Endometrial microvascular endothelial cells (primary cell): ENCODE results near the gene ALMS1. TPM values are rescaled to one million over a fixed set of nuclear protein-coding genes. Genes with fewer than 3 reads are reported as not detected.
"Not testable (repeated sequence)": the region's sequence is repeated elsewhere in the genome, so short reads cannot be mapped to it uniquely, and the experiment has no call there.

Experiments used
- in situ Hi-C: cut with HindIII; loops from 2 replicates; pipeline ENCODE4 v1.10.0; 2017; ENCODE audit warnings: low sequenced_read_pairs, low pct_unique_long_range_greater_than_20kb; ENCODE audit errors: inconsistent ontology term
- total RNA-seq: library from RNA; depleted of rRNA; stranded (reverse); fragments of >200 nt; gene quantifications from one replicate; pipeline ENCODE4 v1.2.3, GENCODE V29; 2015; ENCODE audit errors: inconsistent ontology term

The ALMS1 gene
- 9.8 TPM for total RNA-seq

GRCh38 chr2:73385504-73386341, at the start of gene ALMS1:
TSS of gene ALMS1 (plus strand) at chr2:73385836. CDS start at chr2:73385869, 33 bp downstream.
- in situ Hi-C loops, result no loop called here

- in situ Hi-C loops, result no loop called here
These were observed 47.8 kb upstream of the ALMS1 start for GRCh38 chr2:73337828-73338227.

DNA sequence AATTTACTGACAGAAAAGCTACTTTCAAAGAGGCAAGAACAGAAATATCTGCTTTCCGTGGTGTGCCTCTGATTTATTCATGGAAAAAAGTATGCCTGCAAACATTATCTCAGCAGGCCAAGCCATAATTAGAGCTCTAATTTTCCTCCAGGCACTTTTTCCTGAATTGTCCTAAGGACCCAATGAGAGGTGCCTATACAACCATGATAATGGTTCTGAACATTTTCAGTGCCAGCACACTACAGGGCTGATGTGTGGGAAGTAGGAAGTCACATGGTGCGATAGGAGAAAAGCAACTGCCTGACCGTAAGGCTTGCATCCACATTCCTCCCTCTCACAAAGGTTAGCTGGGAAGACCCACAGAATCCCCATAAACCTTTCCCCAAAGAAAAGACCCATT, 46.4 kb upstream of the ALMS1 start:
- in situ Hi-C loops, result no loop called here

DNA sequence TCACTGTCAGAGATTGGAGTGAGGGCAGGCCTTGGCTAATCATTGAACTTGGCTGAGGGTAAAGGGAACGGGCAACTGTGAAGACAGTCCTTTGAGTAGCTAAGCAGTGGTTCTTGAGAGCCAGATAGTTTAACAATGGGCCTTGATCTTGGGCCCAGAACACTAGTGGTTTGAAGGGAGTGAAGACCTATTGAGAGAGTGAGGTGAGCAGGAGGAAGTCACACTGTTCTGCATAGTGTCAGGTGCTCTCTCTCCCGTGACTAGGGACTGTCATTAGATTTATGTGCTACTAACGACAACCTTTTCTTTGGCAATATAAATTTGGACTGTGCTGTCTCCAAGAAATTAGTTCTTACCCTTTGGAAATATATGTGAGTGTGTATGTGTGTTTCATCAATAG, 44.6 kb upstream of the ALMS1 start:
- in situ Hi-C loops, result no loop called here

DNA sequence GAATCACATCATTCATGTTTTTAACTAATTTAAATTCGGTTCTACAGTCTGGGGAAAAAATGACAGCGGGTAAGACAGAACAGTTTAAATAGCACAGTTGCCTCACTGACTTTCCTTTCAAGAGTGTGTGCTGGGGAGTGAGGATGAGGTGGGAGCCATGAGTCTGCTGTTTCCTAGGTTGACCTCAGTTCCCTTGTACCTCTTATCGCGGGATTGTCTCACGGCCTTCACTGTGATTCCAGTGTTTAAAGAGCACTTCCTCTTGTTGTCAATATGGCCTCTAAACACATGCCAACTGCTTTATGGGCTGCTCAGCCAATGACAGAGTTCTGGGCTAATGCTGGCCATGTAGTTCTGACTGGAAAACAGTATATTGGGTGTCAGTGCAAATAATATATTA, 41.6 kb upstream of the ALMS1 start:
- in situ Hi-C loops, result no loop called here

DNA sequence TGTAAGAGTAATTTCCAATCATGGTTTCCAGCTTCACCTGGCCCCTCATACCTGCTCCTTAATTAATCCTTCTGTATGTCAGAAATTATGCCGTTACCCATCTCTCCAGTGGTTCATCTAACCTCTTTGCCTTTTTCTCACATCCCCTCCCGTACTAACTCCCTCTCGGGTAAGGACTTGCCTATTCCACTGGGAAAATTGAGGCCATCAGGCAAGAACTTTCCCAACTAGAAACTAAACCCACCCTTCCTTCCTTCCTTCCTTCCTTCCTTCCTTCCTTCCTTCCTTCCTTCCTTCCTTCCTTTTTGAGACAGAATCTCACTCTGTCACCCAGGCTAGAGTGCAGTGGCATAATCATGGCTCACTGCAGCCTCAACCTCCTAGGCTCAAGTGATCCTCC, 40.9 kb upstream of the ALMS1 start:
- in situ Hi-C loops, result not testable (repeated sequence)

- in situ Hi-C loops, result no loop called here
These were observed 35.5 kb upstream of the ALMS1 start for GRCh38 chr2:73350035-73350691.

- in situ Hi-C loops, result no loop called here
These were observed 29.5 kb upstream of the ALMS1 start for GRCh38 chr2:73356097-73356496.

DNA sequence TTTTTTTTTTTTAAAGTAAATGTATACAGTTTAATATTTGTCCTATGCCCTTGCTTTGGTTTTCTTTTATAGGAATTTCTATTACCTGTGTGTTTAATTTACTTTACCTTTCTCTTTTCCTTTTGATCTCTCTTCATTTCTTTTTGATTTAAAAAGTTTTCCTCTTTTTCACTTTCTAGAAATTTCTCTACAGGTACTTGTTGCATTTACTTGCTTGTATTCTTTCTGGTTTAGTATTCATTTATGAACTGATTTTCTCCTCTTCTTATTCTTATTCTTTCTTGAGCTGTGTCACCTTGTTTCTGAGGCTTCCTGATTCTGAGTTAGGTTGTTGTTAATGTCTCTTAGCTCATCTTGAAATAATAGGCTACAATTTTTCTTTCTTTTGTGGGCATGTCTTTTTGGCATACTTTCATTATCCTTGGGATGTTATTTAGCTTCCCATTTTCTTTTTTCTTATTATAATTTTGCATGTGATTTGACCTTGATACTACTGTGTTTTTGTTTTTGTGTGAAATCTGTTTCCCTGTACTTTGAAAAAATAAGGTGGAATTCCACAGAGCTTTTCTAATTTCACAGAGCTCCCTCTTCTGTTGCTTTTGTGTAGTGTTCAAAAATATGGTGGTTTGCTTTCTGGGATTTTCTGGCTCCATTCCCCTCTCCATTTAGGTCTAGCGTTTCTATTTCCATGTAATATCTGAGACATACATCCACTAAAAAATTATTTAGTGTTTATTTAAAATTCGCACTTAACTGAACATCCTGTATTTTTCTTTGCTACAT, 25.5 kb upstream of the ALMS1 start:
- in situ Hi-C loops, result no loop called here

GRCh38 chr2:73366060-73366459, 19.6 kb upstream of the ALMS1 start:
- in situ Hi-C loops, result no loop called here

DNA sequence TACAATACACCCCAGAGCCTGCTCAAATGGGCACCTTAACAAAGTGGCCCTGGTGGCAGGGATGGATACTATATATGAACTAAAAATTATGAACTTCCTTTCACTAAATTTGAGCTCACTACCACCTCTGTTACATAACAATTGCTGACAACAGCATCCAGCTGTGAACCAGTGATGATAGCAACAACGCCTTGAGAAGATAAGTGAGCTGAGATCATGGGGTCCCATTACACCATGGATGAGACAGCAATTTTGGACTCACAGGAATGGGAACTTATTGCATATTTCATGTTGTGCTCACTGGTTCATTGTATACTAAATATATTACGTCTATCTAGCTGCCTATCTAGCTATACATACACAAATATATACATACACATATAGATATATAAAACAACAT, 16.9 kb upstream of the ALMS1 start:
- in situ Hi-C loops, result no loop called here

- in situ Hi-C loops, result no loop called here
These were observed 15.3 kb upstream of the ALMS1 start for GRCh38 chr2:73370348-73370747.

DNA sequence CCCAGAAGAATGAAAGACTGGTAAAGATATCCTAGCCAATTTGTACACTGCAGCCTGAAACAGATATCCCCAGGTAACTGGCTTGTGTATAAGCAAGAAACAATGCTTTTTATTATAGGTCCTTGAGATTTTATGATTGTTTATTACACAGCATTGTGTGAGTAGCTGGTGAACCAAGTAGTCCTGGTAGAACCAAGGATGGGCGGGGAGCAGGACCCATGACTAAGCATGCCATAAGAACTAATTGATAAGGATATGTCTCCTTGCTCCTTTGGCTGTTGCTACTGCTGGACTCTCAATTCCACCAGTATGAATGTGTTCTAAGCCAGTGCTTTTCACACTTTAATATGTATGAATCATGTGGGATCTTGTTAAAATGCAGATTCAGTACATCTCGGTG, 12.3 kb upstream of the ALMS1 start:
- in situ Hi-C loops, result no loop called here

GRCh38 chr2:73374269-73374668, 11.4 kb upstream of the ALMS1 start:
- in situ Hi-C loops, result no loop called here

- in situ Hi-C loops, result no loop called here
These were observed 9.0 kb upstream of the ALMS1 start for GRCh38 chr2:73376681-73377080.

- in situ Hi-C loops, result no loop called here
These were observed 2.6 kb upstream of the ALMS1 start for GRCh38 chr2:73383036-73383435.

GRCh38 chr2:73385123-73385503, 523 bp upstream of the ALMS1 start:
- in situ Hi-C loops, result no loop called here

- in situ Hi-C loops, result no loop called here
These were observed 769 bp downstream of the ALMS1 start for GRCh38 chr2:73386342-73386868.

DNA sequence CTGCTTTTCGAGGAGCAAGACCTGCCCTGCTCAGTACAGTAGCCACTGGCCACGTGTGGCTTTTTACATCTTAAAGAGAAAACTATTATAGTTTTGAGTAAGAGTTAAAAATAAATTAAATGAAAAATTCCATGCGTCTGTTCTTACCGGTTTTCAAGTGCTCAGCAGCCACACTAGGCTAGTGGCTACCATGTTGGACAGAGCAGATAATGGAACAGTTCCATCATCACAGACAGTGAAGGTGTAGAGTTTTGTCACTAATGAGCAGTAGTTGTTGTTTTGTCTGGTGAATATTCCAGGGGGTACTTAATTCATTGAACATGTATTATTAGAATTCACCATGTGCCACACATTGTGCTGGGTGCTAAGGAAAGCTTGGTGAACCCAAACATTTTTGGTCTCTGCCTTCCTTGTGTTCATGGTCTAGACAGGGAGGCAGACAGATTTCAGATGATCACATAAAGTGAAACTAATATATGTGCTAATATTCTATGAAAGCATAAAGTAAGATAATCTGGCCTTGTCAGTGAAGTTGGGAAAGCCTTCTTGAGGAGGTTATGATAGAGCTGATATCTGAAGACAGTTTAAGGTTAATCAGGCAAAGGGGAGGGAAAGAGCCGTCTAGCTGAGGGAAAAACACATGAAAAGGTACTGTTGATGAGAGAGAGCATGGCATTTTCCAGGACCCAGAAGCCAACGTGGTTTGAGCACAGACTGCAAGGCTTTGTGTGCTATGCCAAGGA, 1.4 kb downstream of the ALMS1 start:
- in situ Hi-C loops, result no loop called here
